Activated B cell treated with CpG ODN at 0.5 μM for 24 hours (primary cell): ENCODE results near the gene ZCWPW2. TPM values are rescaled to one million over a fixed set of nuclear protein-coding genes. Genes with fewer than 3 reads are reported as not detected.

ENCODE experiments used
- ATAC-seq: fragments of 200-7000 bp; cut with Tn5 transposase; one replicate; pipeline ENCODE4 v1.10.0; 2021; ENCODE audit warnings: low read depth, mild to moderate bottlenecking, moderate library complexity
- CTCF ChIA-PET: fragments of 350-600 bp; sonication (Branson Sonifier 250); formaldehyde crosslinking; loops from one replicate; lab custom pipeline; 2021; ENCODE audit warnings: antibody characterized with exemption; lab: Charles Lee
- POLR2A ChIA-PET: fragments of 350-600 bp; sonication (Branson Sonifier 250); formaldehyde crosslinking; loops from one replicate; lab custom pipeline; 2021; ENCODE audit warnings: antibody characterized with exemption; lab: Charles Lee
- DNase-seq: peaks from one replicate; pipeline ENCODE4 v3.0.0; 2022
- H3K27ac Mint-ChIP-seq: one replicate; pipeline ENCODE4 v1.8.0; 2020; ENCODE audit warnings: mixed read lengths
- H3K27me3 Mint-ChIP-seq: one replicate; pipeline ENCODE4 v1.8.0; 2021; ENCODE audit warnings: mixed read lengths
- H3K36me3 Mint-ChIP-seq: one replicate; pipeline ENCODE4 v1.8.0; 2021; ENCODE audit warnings: low read depth, mixed read lengths
- H3K4me1 Mint-ChIP-seq: one replicate; pipeline ENCODE4 v1.8.0; 2021; ENCODE audit warnings: mixed read lengths
- H3K4me3 Mint-ChIP-seq: one replicate; pipeline ENCODE4 v1.8.0; 2020; ENCODE audit warnings: mild to moderate bottlenecking, mixed read lengths
- H3K9me3 Mint-ChIP-seq: one replicate; pipeline ENCODE4 v1.8.0; 2020; ENCODE audit warnings: mixed read lengths
- CTCF ChIP-seq: fragments of 200-600 bp; IDR thresholded peaks from one replicate; pipeline ENCODE4 v1.8.0; 2022; ENCODE audit warnings: antibody characterized with exemption, mild to moderate bottlenecking
- intact Hi-C: fragments of 100-400 bp; cut with micrococcal nuclease; formaldehyde crosslinking; loops from one replicate; pipeline ENCODE4 v1.15.1; 2024
- total RNA-seq: library from RNA; stranded (reverse); gene quantifications from 2 replicates; pipeline ENCODE4 v1.2.3, GENCODE V29; 2022

ZCWPW2 gene
- total RNA-seq, 1 donor from 2014 or later = not detected

GRCh38 chr3:28308196-28308595, 40.3 kb upstream of the ZCWPW2 start:
- Mint-ChIP-seq H3K36me3 (no peaks in the 10 kb centered on the region), H3K4me3 (no peak overlapping the region), H3K4me1 (no peaks in the 10 kb centered on the region), H3K27ac (no peak overlapping the region), H3K27me3 (no peaks in the 10 kb centered on the region), H3K9me3 (no peaks in the 10 kb centered on the region)
- CTCF ChIA-PET = interaction anchor here (1.1 kb wide), 1 partner anchor 9 kb away, joined by 3 read pairs; no protein-coding TSS in a partner anchor
- ATAC-seq = no peak
- intact Hi-C loops = no loop called here
- DNase-seq = no peak
- no peak for TF ChIP-seq CTCF
- POLR2A ChIA-PET = no interaction called here

- POLR2A ChIA-PET = no interaction called here
- ATAC-seq = no peak
- no peaks in the 10 kb centered on the region for H3K4me1 Mint-ChIP-seq
Observed at GRCh38 chr3:28315711-28316110, 32.8 kb upstream of the ZCWPW2 start.

GRCh38 chr3:28316226-28316625, 32.3 kb upstream of the ZCWPW2 start:
- ChIA-PET CTCF (no interaction called here), POLR2A (no interaction called here)
- no peak for TF ChIP-seq CTCF
- DNase-seq (no peak), ATAC-seq (no peak)
- Mint-ChIP-seq H3K36me3 (peaks cover 23% of the 10 kb centered on the region), H3K27me3 (no peaks in the 10 kb centered on the region), H3K9me3 (no peaks in the 10 kb centered on the region), H3K27ac (no peak overlapping the region), H3K4me3 (no peak overlapping the region), H3K4me1 (no peaks in the 10 kb centered on the region)
- intact Hi-C loops = no loop called here

More at GRCh38 chr3:28315711-28316110, 32.8 kb upstream of the ZCWPW2 start:
- H3K27ac Mint-ChIP-seq = no peak overlapping the region
- CTCF ChIA-PET = no interaction called here
- H3K9me3 Mint-ChIP-seq = no peaks in the 10 kb centered on the region
- no peak for DNase-seq
- H3K4me3 Mint-ChIP-seq = no peak overlapping the region
- H3K36me3 Mint-ChIP-seq = peaks cover 18% of the 10 kb centered on the region
- intact Hi-C loops = no loop called here
- no peak for TF ChIP-seq CTCF
- H3K27me3 Mint-ChIP-seq = no peaks in the 10 kb centered on the region

- ATAC-seq (peak; percentile 70), DNase-seq (no peak)
- H3K36me3 Mint-ChIP-seq = peaks cover 31% of the 10 kb centered on the region
- no peaks in the 10 kb centered on the region for H3K4me1 Mint-ChIP-seq
- no peaks in the 10 kb centered on the region for H3K27me3 Mint-ChIP-seq
- H3K4me3 Mint-ChIP-seq = no peak overlapping the region
- no peak for TF ChIP-seq CTCF
- intact Hi-C loops = no loop called here
- ChIA-PET POLR2A (no interaction called here), CTCF (interaction anchor here (0.8 to 1.2 kb wide), 5 partner anchors 9 to 605 kb away, joined by 3 to 8 read pairs (median 3); no protein-coding TSS in a partner anchor)
- no peaks in the 10 kb centered on the region for H3K9me3 Mint-ChIP-seq
- H3K27ac Mint-ChIP-seq = no peak overlapping the region
Observed at GRCh38 chr3:28317438-28318022, 31.0 kb upstream of the ZCWPW2 start.

GRCh38 chr3:28320981-28321380, 27.5 kb upstream of the ZCWPW2 start:
- Mint-ChIP-seq H3K4me3 (no peak overlapping the region), H3K36me3 (peaks cover 50% of the 10 kb centered on the region), H3K4me1 (no peaks in the 10 kb centered on the region), H3K27ac (no peak overlapping the region), H3K9me3 (no peaks in the 10 kb centered on the region), H3K27me3 (no peaks in the 10 kb centered on the region)
- intact Hi-C loops = no loop called here
- ATAC-seq = no peak
- DNase-seq = no peak
- no peak for TF ChIP-seq CTCF
- ChIA-PET POLR2A (no interaction called here), CTCF (interaction anchor here (4.3 kb wide), 1 partner anchor 608 kb away, joined by 22 read pairs; no protein-coding TSS in a partner anchor)
